HepG2 (cell line): ENCODE results near the gene WRAP73. TPM values are rescaled to one million over a fixed set of nuclear protein-coding genes. Genes with fewer than 3 reads are reported as not detected.

Experiments used
- ATAC-seq: fragments of 200-7000 bp; cut with Tn5 transposase; 3 replicates; pipeline ENCODE4 v1.9.1; 2020; ENCODE audit warnings: mild to moderate bottlenecking, moderate library complexity
- BruUV-seq: library from RNA; stranded (reverse); fragments of 400-500 nt; replicated peaks from 2 replicates; lab custom pipeline; 2021; lab: Mats Ljungman, UMichigan
- CTCF ChIA-PET: fragments of 300-600 bp; formaldehyde crosslinking; extraction: SDS; loops from one replicate; lab custom pipeline; 2021; ENCODE audit warnings: low total read pairs, inconsistent platforms, low intra/inter-chr PET ratio; lab: Yijun Ruan, JAX
- POLR2A ChIA-PET: fragments of 350-600 bp; sonication (Branson Sonifier 250); formaldehyde crosslinking; loops from one replicate; lab custom pipeline; 2020; ENCODE audit warnings: antibody characterized with exemption, inconsistent platforms; lab: Yijun Ruan, JAX
- DNase-seq: peaks from one replicate; pipeline ENCODE4 v3.0.0-alpha.2; 2015; ENCODE audit warnings: low spot score
- FAIRE-seq: peaks from 3 replicates; lab custom pipeline; 2011; peaks lifted over from hg19 to GRCh38; lab: Jason Lieb, UNC
- H2AFZ ChIP-seq: one replicate; pipeline ENCODE4 v1.6.1; 2011; ENCODE audit warnings: low read length, inconsistent platforms
- H3K27ac ChIP-seq: fragments of 300-600 bp; 3 replicates; pipeline ENCODE4 v1.8.0; 2011; ENCODE audit warnings: mixed run types, mild to moderate bottlenecking, mixed read lengths, low read length, inconsistent platforms; ENCODE audit not compliant: insufficient read depth; ENCODE audit errors: extremely low read length
- H3K27me3 ChIP-seq, 2 experiments: fragments of 200-600 bp in 1 of 2; 2 replicates in 1 of 2; 3 replicates in 1 of 2; pipeline versions ENCODE4 v1.6.0 to v1.8.0; 2011; ENCODE audit warnings: low read length in 2 of 2, mild to moderate bottlenecking in 2 of 2, moderate library complexity in 2 of 2, inconsistent platforms in 1 of 2; ENCODE audit not compliant: insufficient read depth in 2 of 2, control insufficient read depth in 1 of 2
- H3K36me3 ChIP-seq, 2 experiments: fragments of 200-600 bp in 1 of 2; replicated peaks in 1 of 2; 2 replicates in 1 of 2; 3 replicates in 1 of 2; pipeline versions ENCODE4 v1.5.1 to v1.8.0; 2011; ENCODE audit warnings: low read length in 2 of 2, inconsistent platforms in 1 of 2; ENCODE audit not compliant: insufficient read depth in 2 of 2, control insufficient read depth in 1 of 2
- H3K4me1 ChIP-seq: 2 replicates; pipeline ENCODE4 v1.5.1; 2012; ENCODE audit warnings: low read length, inconsistent platforms; ENCODE audit not compliant: insufficient read depth
- H3K4me2 ChIP-seq: 2 replicates; pipeline ENCODE4 v1.6.0; 2011; ENCODE audit warnings: low read depth, low read length, inconsistent platforms
- H3K4me3 ChIP-seq, 3 experiments: fragments of 200-600 bp in 1 of 3; sonication (generic), shearing (Covaris generic) in 1 of 3; replicated peaks in 1 of 3; 2 replicates each; pipeline ENCODE4 v1.5.1; 2011 to 2016; ENCODE audit warnings: low read length in 3 of 3, inconsistent platforms in 2 of 3, low read depth in 2 of 3, mild to moderate bottlenecking in 2 of 3, control low read depth in 1 of 3, mixed read lengths in 1 of 3; ENCODE audit not compliant: insufficient read depth in 1 of 3
- H3K79me2 ChIP-seq: one replicate; pipeline ENCODE4 v1.6.1; 2011; ENCODE audit warnings: low read length, inconsistent platforms; ENCODE audit not compliant: insufficient read depth
- H3K9ac ChIP-seq: 2 replicates; pipeline ENCODE4 v1.6.0; 2011; ENCODE audit warnings: mild to moderate bottlenecking, low read depth, low read length, inconsistent platforms; ENCODE audit not compliant: insufficient read depth
- H3K9me3 ChIP-seq: 2 replicates; pipeline ENCODE4 v1.5.1; 2012; ENCODE audit warnings: mild to moderate bottlenecking, low read length
- H4K20me1 ChIP-seq: 2 replicates; pipeline ENCODE4 v1.6.0; 2011; ENCODE audit warnings: inconsistent platforms, mild to moderate bottlenecking, low read length, moderate library complexity; ENCODE audit not compliant: insufficient read depth
- CEBPB ChIP-seq: IDR thresholded peaks from 2 replicates; pipeline ENCODE4 v1.6.1; 2011; ENCODE audit warnings: low read depth, low read length, improper control_type of control experiment, borderline replicate concordance
- HCFC1 ChIP-seq: fragments of 150-350 bp; IDR thresholded peaks from 2 replicates; pipeline ENCODE4 v1.6.1; 2014; ENCODE audit warnings: low read depth, low read length
- HNF4A ChIP-seq: sonication (generic); formaldehyde crosslinking; IDR thresholded peaks from 2 replicates; pipeline ENCODE4 v1.4.0; 2020; ENCODE audit warnings: missing genetic modification reagents
- RARG ChIP-seq: sonication (generic); formaldehyde crosslinking; IDR thresholded peaks from 2 replicates; pipeline ENCODE4 v1.4.0; 2020; ENCODE audit warnings: low read depth, mild to moderate bottlenecking, missing genetic modification reagents
- TAF15 ChIP-seq: fragments of 200-400 bp; formaldehyde crosslinking; IDR thresholded peaks from one replicate; pipeline ENCODE4 v1.6.1; 2018; ENCODE audit warnings: mild to moderate bottlenecking, low read depth, low read length; ENCODE audit not compliant: poor library complexity, severe bottlenecking
- ZBTB38 ChIP-seq: sonication (generic); formaldehyde crosslinking; IDR thresholded peaks from 2 replicates; pipeline ENCODE4 v1.5.1; 2020; ENCODE audit warnings: mild to moderate bottlenecking, missing genetic modification reagents
- ZNF142 ChIP-seq: sonication (generic); formaldehyde crosslinking; IDR thresholded peaks from 2 replicates; pipeline ENCODE4 v1.4.0; 2020; ENCODE audit warnings: missing genetic modification reagents
- ZNF362 ChIP-seq: sonication (generic); formaldehyde crosslinking; IDR thresholded peaks from 2 replicates; pipeline ENCODE4 v1.4.0; 2020; ENCODE audit warnings: missing genetic modification reagents, mild to moderate bottlenecking, borderline replicate concordance
- ZNF746 ChIP-seq: sonication (generic); formaldehyde crosslinking; IDR thresholded peaks from 2 replicates; pipeline ENCODE4 v1.8.0; 2022; ENCODE audit warnings: mild to moderate bottlenecking, missing genetic modification reagents
- WGBS: methylation state at CpG from one replicate; pipeline ENCODE4 v1.1.6; 2017; ENCODE audit warnings: low lambda C conversion rate; 5-methylcytosine and 5-hydroxymethylcytosine counted together
- in situ Hi-C: cut with HindIII; loops from 2 replicates; pipeline ENCODE4 v1.10.0; 2017; ENCODE audit warnings: low pct_unique_long_range_greater_than_20kb; ENCODE audit not compliant: extremely low pct_ligation_motif_present
- intact Hi-C: fragments of 100-400 bp; cut with micrococcal nuclease; formaldehyde crosslinking; loops from one replicate; pipeline ENCODE4 v1.10.0; 2022; ENCODE audit not compliant: unreplicated experiment
- polyA plus RNA-seq, 8 experiments: library from polyadenylated mRNA; depleted of rRNA in 3 of 8; stranded (reverse) in 7 of 8; unstranded in 1 of 8; fragments of >200 nt; fragmentation: Illumina TruSeq in 4 of 8; extraction: Trizol in 4 of 8; gene quantifications; 2 replicates each; pipeline versions ENCODE4 v1.2.1 to v1.2.3, GENCODE V29; 2011 to 2016; ENCODE audit warnings: low read depth in 4 of 8, missing spikeins in 1 of 8, mixed read lengths in 1 of 8; ENCODE audit not compliant: insufficient read depth in 1 of 8
- total RNA-seq, 5 experiments: library from RNA; depleted of rRNA; stranded (reverse); fragments of >200 nt; fragmentation: Illumina TruSeq; extraction: Trizol; gene quantifications; 2 replicates each; pipeline ENCODE4 v1.2.3, GENCODE V29; 2016; ENCODE audit warnings: low read depth in 1 of 5

Gene WRAP73
- total and polyA plus RNA-seq, 2 of the 13 experiments (the other 11 are each of a cell fraction or from before 2014, with no cell fraction given) = 18.1 to 40.4 TPM

- POLR2A ChIA-PET = no interaction called here
- Histone ChIP-seq H3K4me1 (no peaks in the 10 kb centered on the region), H3K9me3 (no peaks in the 10 kb centered on the region), H3K36me3 (peaks cover 5 to 35% of the 10 kb centered on the region in 2 experiments; a peak in 4 of 5 replicates), H3K4me2 (no peak overlapping the region), H3K4me3 (no peak overlapping the region), H3K79me2 (no peaks in the 10 kb centered on the region), H2AFZ (no peak overlapping the region), H3K27me3 (no peaks in the 10 kb centered on the region), H3K27ac (no peak overlapping the region), H3K9ac (no peak overlapping the region), H4K20me1 (no peaks in the 10 kb centered on the region)
- DNase-seq (no peak), FAIRE-seq (no peak), ATAC-seq (no peak)
- 98% methylated on average over 22 of the region's 26 CpGs for WGBS
- in situ Hi-C loops = no loop called here
- CTCF ChIA-PET = no interaction called here
- intact Hi-C loops = no loop called here
- BruUV-seq = no TSS peak
- TF ChIP-seq HNF4A (CRISPR knock-in tag) (no peak), ZNF142 (CRISPR knock-in tag) (no peak), ZBTB38 (no peak), HCFC1 (no peak), RARG (CRISPR knock-in tag) (no peak), CEBPB (no peak), ZNF746 (no peak), ZNF362 (CRISPR knock-in tag) (no peak), TAF15 (no peak)
Observed at GRCh38 chr1:3641046-3641760, 8.7 kb downstream of the WRAP73 start.
